HG03457 (cell line): ENCODE results near the gene TRAP1.

Experiments used
- ATAC-seq: cut with Tn5 transposase; IDR thresholded peaks from one replicate; pipeline ENCODE4 v1.9.1; 2021; ENCODE audit warnings: moderate number of reproducible peaks; ENCODE audit not compliant: unreplicated experiment

The TRAP1 gene

DNA sequence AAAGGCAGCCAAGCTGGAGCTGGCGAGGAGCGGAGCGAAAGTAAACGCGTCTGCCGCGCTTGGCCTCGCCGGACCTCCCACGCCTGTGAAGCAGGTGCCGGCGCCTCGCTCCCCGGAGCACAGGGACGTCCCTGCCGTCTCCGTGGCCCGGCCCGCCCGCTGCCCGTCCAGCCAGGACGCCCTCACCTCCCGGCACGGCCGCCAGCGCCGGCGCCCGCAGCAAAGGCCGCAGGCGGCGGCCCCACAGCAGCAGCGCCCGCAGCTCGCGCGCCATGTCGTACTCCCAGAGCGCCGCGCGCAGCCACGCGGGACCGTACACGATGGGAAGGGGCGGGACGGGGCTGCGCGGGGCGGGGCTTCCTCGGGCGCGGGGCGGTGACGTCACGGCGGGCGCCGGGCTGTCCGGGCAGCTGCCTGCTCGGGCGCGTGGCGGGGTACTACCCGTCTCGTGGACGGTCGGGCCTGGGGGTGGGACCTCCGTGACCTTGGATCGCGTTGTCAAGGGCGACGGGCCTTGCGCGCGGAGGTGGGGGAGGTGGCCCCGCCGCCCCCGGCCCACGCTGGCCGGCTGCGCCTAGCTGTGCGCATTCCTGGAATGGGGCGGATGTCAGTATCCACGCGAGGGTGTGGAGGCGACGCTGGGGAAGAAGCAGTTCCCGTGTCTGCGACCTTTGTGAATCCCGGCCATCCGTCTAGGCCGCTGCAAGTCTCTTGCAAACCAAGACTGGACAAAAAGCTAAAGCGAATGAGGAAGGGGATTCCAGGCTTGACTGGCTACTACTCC is at the start of gene TRAP1:
Gene TRAP1, minus strand, starts transcription at position 290 of the 784 bp plus-strand sequence. Its CDS starts 16 bp downstream, at position 274.
- peak; percentile 72 for ATAC-seq

DNA sequence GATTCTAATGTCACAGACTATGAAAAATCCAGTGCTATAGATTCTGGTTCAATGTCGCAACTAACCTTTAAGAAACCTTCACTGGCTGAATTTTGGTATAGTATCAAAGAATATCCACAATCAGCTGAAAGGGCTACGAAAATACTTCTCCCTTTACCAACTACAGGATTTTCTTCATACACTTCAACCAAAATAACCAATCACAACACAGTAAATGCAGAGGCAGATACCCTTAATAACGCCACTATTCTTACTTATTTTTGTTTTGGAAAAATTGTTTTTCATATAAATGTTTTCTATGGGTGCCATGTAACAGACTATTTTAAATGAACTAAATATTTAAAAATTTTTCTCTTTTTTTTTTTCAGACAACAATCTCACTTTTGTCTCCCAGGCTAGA is 48.9 kb upstream of the TRAP1 start:
- ATAC-seq: no peak

DNA sequence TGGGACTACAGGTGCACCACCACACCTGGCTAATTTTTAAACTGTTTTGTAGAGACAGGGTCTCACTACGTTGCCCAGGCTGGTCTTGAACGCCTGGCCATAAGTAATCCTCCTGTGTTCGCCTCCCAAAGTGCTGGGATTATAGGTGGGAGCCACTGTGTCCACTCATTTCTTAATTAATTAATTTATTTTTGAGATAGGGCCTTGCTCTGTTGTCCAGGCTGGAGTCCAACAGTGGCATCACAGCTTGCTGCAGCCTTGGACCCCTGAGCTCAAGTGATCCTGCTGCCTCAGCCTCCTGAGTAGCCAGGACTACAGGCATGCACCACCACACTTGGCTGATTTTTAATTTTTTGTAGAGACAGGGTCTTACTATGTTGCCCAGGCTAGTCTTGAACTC is 47.1 kb upstream of the TRAP1 start:
- no peak for ATAC-seq

DNA sequence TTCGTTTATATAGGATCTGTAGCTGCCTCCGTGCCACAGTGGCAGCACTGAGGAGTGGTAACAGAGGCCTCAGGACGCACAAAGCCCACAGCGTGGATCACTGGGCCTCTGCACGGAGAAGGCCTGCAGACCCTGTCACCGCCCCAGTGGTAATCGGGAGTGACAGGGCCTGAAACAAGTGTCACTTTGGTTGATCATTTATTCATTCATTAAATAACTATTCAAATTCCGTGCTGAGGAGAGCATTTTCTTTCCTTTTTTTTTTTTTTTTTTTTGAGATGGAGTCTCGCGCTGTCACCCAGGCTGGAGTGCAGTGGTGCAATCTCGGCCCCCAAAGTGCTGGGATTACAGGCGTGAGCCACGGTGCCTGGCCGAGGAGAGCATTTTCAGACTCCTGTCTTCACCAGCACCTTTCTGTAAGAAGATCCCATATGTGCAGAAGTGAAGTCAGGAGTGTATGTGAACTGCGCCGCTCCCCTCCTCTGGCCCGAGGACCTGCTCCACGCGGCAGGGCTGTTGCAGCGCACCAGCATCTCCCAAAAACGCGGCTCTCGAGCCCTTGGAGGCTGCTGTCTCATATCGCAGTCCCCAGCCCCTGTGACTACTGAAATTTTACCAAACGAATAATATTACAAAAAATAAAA is 44.9 kb upstream of the TRAP1 start:
- no peak for ATAC-seq

DNA sequence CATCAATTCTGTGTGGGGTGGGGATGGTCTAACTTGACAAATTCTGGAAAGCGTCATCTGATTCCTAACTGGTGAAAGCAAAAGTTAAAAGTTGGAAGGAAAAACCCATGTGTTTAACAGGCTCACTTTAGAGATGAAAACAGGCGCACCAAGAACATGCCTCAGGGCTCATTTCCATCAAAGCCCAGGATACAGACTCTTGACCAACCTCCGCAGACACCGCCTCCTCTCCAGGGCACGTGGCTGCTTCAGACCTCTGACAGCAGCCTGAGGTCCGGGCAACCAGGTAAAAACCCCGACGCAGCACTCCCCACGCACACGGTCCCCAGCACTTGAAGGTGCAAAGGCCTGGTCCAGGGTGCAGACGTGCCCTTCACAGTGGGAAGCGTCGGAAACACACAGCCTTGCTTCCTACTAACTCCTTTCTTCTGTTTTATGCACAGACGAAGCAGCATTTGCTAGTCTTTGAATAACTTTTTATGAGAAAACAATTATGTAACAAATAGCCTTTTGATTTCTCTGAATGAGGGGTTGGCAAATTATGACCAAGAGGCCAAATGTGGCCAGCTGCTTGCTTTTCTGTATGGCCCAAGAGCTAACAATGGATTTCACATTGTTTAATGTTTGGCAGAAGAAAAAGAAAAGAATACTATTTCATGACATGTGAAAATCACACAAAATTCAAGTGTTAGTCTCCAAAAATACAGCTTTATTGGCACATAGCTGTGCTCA is 44.2 kb upstream of the TRAP1 start:
- ATAC-seq: no peak

DNA sequence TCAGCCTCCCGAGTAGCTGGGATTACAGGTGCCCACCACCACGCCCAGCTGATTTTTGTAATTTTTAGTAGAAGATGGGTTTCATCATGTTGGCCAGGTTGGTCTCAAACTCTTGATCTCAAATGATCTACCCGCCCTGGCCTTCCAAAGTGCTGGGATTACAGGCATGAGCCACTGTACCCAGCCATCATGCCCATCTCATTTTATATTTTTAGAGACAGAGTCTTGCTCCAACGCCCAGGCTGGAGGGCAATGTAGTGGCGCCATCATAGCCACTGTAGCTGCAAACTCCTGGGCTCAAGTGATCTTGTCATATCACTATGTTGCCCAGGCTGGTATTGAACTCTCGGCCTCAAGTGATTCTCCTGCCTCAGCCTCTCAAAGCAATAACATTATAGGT is 43.2 kb upstream of the TRAP1 start:
- ATAC-seq: no peak

DNA sequence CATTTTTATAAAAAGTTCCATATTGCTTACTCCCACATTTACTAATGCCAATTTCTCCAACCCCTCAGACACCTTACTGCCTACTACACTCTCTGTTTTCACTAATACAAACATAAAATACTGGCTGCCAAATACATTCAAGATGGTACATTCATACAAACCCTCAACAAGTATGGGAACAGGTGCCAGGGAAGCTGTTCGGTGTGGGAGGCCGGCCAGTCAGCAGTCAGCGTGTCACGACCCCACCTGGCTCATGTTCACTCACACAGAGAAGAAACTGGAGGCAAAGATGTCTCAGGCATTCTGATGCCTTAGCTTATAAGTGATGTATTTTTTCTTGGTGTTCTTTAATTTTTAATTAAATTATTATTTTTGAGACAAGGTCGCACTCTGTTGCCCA is 42.4 kb upstream of the TRAP1 start:
- ATAC-seq: no peak

DNA sequence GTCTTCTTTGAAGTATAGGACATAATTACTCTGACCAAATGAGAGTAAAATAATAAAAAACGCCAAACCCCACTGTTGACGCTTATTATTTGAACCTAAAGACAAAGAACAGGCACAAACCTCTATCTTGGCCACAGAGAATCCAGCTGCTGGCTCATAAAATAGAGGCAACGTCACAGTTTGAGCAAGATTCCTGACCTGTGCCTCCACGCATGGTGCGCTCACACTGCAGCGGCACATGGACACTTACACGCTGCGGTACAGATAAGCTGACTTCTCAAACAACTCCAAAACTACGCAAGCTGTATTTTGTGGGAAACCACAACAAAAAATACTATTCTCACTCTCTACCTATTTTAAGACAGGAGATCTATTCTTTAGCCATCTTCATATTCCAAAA is 38.8 kb upstream of the TRAP1 start:
- ATAC-seq: no peak

DNA sequence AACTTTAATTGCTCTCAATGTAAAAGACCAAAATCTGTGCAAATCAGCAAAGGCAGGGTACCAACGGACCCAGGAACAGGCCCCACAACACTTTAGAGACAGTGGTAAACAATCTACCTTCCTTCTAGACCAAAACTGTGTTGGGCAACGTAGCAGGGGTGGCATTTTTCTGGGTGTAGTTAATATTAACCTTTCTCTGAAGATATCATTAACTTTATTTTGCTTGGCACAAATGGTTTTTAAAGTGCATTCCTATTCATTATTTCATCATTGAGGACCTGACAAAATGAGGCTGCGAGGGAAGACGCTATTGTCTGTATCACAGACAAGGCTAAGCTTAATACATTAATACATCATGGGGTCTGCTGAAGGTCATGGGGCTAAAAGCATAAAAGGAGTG is 37.9 kb upstream of the TRAP1 start:
- no peak for ATAC-seq

DNA sequence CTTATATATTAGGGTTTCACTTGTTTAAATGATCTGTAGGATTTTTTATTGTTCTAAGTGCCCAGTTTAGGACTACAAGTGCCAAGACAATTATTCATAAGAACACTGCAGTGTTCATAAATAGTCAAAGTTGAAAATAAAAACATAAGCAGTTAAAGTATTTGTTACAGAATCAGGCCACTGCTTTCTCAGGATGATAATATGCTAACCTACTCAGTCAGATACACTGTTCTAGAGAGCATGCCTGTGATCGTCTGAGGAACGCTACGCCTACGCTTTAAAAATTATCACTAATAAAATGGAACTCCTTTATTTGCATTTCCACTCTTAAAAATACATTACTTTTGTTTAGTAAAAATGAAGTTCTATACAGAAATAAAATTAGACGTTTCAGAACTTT is 37.4 kb upstream of the TRAP1 start:
- no peak for ATAC-seq

DNA sequence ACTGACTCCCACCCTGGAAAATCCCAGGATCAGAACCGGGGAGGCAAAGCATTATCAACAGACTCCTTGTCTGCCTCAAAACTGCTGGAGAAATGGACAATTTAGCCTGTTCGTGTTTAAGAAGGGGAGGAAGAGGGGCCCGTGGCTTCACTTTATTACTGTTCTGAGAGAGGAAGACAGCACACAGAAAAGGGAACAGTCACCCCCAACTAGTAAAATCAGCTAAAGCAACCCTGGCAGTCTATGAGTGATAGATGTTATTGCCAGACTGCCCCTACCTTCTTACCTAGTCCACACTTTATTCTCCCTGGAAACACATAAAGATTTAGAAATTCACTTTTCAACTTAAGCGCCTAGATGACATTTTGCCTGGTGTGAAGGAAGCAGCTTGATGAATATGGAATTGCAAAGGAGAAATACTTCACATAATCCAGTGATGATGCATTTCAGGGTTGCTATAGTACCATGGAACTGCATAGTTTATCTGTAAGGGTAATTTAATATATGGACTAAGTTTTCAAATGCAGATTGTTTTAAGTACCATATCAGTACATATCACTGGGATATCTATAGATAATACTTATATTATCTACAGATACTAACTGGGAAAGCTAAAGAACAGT is 36.9 kb upstream of the TRAP1 start:
- no peak for ATAC-seq

DNA sequence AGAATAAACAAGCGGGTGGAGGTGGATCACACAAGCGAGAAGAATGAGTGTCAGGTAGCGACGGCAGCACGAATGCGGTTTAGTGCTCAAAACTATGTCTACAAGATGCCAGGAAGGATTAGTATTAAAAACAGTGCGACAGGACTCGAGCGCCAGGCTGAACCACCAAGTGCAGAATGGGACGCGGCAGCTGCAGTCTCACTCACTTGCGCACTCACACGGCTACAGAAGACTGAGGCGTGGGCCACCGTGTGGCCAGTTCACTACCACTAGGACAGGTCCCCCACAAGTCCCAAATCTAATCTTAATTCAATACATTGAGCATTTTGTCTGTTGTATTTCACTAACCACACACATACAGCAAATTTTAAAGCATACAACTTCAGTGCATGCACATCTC is 35.7 kb upstream of the TRAP1 start:
- no peak for ATAC-seq

DNA sequence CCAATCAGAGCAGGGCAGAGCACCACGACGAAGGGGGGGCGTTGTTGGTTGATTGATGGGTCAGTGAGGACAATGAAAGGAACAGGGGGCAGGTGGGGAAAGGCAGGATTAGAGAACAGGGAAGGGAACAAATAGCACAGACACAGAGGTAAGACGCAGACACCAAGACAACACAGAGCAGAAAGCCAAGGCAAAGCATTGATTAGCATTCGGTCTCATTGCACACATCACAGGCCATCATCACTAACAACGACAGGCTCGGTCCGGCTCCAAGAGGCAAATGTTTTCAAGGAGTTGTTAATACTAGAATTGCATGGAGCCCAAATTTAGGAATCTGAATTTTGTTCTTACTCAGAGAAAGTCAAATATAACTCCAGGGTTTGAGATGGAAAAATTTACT is 34.6 kb upstream of the TRAP1 start:
- no peak for ATAC-seq

DNA sequence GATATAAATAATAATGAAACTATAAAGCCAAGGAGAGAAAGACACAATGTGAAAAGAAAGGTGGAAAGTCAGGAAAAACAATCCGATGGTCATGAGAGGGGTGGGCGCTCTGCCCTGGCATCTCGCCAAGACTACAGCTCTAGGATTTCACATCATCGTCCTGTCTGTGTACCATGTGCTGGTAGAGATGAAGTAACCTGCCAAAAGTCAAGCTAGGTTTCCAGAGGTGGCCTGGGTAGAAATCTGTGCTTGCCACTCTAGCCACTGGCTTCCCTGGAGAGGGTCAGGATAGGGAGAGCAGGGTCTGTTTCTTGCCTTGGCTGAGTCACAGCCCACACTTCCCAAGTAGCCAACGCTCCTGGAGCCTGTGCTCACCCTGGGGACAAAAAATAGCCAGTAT is 31.0 kb upstream of the TRAP1 start:
- no peak for ATAC-seq

DNA sequence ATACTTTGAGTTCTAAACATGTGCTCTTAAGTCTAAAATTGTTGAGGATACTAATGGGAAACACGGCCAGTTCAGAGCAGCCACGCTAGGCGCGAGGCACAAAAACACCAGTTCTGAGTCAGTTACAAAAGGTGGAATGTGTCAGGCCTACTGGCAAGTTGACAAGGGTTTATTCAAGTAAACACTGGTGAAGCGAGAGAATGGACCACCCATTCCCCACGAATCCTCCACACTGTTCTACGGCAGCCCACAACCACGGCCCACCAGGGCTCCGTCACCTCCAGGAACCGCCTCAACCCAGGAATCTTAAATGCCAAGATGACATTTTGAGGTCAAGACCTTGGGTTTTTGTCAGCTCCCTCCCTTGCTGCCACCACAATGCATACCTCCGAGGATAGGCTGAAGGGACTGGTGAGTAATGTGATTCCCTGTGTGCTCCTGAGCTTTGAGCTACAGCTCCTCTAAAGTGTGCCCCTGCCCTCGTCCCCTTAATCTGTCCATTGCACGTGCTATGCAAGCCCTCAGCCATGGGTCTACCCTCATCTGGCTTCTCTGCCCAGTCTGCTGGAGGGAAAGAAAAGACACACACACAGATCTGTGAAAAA is 28.5 kb upstream of the TRAP1 start:
- no peak for ATAC-seq

DNA sequence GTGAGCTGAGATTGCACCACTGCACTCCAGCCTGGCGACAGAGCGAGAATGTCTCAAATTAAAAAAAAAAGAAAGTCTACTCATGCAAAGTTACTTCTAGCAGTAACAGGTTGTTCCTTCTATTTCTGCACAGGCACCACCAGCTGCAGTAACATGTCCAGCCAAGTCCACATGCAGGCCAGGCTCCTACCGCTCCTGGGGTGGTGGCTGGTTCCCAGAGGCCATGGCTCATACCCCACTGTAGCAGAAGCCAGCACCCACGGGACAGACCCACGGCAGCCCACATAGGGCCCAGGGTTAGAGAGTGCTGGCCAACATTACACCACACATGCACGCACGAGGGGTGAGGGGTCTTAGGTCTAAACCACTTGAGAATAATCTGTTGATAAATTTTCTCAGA is 26.7 kb upstream of the TRAP1 start:
- ATAC-seq: no peak

DNA sequence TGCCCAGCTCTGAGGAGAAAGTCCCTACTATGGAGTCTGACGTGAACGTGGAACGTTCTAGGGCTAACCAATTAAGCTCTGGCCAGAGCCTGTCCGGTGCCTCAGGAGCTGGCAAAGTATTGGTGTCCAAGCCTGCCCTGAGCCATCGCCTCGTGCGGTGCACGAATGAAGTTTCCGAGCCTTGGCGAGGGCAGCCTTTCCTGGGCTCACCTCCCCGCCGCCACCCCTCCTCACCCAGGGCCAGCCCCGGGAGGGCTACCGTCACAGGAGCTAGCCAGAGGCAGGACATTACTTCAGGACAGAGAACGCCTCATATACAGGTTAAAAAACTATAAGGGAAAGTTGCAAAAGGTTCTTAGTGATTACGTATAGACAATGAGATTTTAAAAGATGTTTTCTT is 23.6 kb upstream of the TRAP1 start:
- ATAC-seq: no peak

DNA sequence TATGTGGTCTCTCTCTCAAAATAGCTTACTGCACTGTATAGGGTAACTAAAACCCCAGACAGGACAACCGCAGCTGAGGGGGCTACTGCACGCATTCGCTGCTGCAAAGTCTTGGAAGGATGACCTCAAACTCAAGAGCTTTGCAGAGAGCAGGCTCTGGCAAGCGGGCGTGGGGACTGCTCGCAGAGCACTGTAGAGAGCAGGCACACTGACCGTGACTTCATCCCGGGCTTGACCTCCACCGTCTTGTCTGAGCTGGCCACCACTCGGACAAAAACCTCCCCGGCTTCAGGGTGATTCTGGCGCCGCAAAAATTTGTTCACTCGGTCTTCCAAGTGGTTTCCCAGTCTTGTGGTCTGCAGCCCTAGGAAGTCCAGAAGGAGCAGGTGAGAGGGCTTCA is 22.9 kb upstream of the TRAP1 start:
- no peak for ATAC-seq

DNA sequence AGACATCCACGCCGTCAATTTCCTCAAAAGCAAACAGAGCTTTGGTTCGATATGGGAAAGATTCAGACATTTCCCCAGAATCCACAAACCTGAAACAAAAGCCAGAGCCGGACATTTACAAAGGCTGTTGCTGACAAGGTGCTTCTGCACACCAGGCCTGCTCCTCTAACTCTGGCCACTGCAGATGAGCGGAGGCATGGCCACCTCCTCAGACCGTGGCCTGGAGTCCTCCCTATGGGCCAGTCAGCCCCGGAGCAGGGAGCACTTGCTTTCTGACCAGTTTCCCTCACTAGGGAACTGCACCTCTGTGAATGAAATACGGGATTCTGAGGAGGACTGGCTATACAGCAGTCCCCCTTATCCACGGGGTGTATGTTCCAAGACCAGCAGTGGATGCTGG is 22.3 kb upstream of the TRAP1 start:
- ATAC-seq: no peak

DNA sequence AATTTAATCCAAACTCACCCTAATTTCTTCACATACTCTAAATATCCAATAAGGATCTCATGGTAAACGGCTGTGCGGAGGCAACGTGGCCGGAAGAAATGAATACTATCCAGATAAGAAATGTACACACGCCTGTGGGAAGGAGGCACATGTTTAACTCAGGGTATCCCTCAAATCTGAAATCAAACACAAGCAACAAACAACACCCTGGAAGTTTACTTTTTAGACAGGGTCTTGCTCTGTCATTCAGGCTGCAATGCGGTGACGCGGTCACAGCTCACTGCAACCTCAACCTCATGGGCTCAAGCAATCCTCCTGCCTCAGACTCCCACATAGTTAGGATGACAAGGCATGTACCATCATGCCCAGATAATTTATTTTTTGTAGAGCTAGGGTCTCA is 21.2 kb upstream of the TRAP1 start:
- no peak for ATAC-seq

DNA sequence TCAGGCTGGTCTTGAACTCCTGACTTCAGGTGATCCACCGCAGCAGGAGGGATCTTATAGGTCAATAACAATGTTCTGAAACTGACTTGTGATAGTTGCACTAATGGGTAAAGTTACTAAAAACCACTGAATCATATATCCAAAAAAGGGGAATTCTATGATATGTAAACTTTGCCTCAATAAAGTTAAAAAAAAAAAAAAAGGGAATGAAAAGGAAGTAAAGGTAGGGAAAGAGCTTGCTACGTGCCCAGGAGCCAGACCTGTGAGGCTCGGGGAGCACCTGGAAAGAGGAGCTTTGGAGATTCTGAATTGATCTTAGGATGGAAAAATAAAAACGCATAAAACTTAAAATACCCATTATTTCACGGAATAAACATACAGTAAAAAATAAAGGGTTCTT is 20.8 kb upstream of the TRAP1 start:
- ATAC-seq: no peak
